Uterus (tissue), 2 donors: Measurements from ENCODE around the gene RAPGEF6.

Experiments
- CTCF ChIP-seq, 4 experiments: fragments of 200-600 bp in 2 of 4; fragments of 450-650 bp in 2 of 4; sonication (generic) in 2 of 4; IDR thresholded peaks; one replicate each; pipeline ENCODE4 v1.5.1; 2016 to 2019; ENCODE audit warnings: antibody characterized with exemption in 4 of 4, mild to moderate bottlenecking in 2 of 4, moderate library complexity in 1 of 4
- POLR2A ChIP-seq, 2 donors: fragments of 450-650 bp; IDR thresholded peaks; one replicate each; pipeline ENCODE4 v1.6.1; 2016; ENCODE audit warnings: antibody characterized with exemption in 2 of 2, mild to moderate bottlenecking in 1 of 2, moderate library complexity in 1 of 2

DNA sequence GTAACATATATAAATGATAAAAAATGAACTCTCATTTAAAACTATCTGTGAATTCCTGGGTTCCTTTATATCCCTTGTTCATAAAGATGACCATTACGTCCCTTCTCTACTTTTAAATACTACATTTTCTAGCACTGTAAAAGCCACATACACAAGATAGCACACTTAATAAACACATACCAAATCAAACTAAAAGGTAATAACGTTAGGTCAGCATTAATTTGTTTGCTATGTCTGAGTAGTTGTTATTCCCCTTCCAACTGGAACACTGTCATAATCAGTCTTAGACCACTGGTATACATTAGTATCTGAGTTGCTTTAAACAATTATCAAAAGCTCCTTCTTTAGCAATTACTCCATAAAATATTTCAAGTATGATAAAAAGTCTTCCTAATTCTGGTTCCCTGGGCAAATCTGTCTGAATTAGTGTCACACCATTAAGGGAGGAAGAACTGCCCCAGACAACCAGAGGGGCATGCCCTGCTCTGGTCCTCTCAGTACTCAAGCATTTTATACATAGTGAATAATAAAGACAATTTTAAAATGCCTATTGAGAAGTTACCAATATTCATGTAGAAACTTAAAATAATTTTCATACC lies 98.1 kb downstream of the RAPGEF6 start:
- no peak for TF ChIP-seq CTCF (IDR thresholded peaks at IDR 0.05)
- TF ChIP-seq POLR2A (IDR thresholded peaks at IDR 0.05), result no peak
